Dendritic cell treated with granulocyte-macrophage colony-stimulating factor and Interleukin-4, amounts not matched to agents 40 ng/mL and 50 ng/mL, for 4 days (primary cell): ENCODE measurements around the gene SH3D19.

Source experiments
- H3K27ac Mint-ChIP-seq: one replicate; pipeline ENCODE4 v1.8.0; 2022; ENCODE audit warnings: mild to moderate bottlenecking, mixed read lengths
- H3K27me3 Mint-ChIP-seq: one replicate; pipeline ENCODE4 v1.8.0; 2022; ENCODE audit warnings: mild to moderate bottlenecking, mixed read lengths
- H3K36me3 Mint-ChIP-seq: one replicate; pipeline ENCODE4 v1.8.0; 2022; ENCODE audit warnings: low read depth, mixed read lengths
- H3K4me1 Mint-ChIP-seq: one replicate; pipeline ENCODE4 v1.8.0; 2022; ENCODE audit warnings: low read depth, mixed read lengths
- H3K4me3 Mint-ChIP-seq: one replicate; pipeline ENCODE4 v1.8.0; 2022; ENCODE audit warnings: mild to moderate bottlenecking, moderate library complexity, mixed read lengths
- H3K9me3 Mint-ChIP-seq: one replicate; pipeline ENCODE4 v1.8.0; 2022; ENCODE audit warnings: mixed read lengths
- intact Hi-C: fragments of 100-400 bp; cut with micrococcal nuclease; formaldehyde crosslinking; loops from one replicate; pipeline ENCODE4 v1.15.0; 2022

The SH3D19 gene

GRCh38 chr4:151219091-151219490 is 106.3 kb downstream of the SH3D19 start:
- Mint-ChIP-seq H3K9me3 (no peaks in the 10 kb centered on the region), H3K27me3 (no peaks in the 10 kb centered on the region), H3K4me1 (no peaks in the 10 kb centered on the region), H3K27ac (no peak overlapping the region), H3K4me3 (no peak overlapping the region), H3K36me3 (no peaks in the 10 kb centered on the region)
- intact Hi-C loops = no loop called here

- no peaks in the 10 kb centered on the region for H3K4me1 Mint-ChIP-seq
- H3K27ac Mint-ChIP-seq = no peak overlapping the region
- no peaks in the 10 kb centered on the region for H3K9me3 Mint-ChIP-seq
- H3K36me3 Mint-ChIP-seq = no peaks in the 10 kb centered on the region
- no peak overlapping the region for H3K4me3 Mint-ChIP-seq
- no peaks in the 10 kb centered on the region for H3K27me3 Mint-ChIP-seq
- intact Hi-C loops = no loop called here
Observed at GRCh38 chr4:151218343-151218742, 107.1 kb downstream of the SH3D19 start.

GRCh38 chr4:151217326-151217725 is 108.1 kb downstream of the SH3D19 start:
- intact Hi-C loops = no loop called here
- H3K27me3 Mint-ChIP-seq = no peaks in the 10 kb centered on the region
- no peaks in the 10 kb centered on the region for H3K36me3 Mint-ChIP-seq
- H3K9me3 Mint-ChIP-seq = no peaks in the 10 kb centered on the region
- no peak overlapping the region for H3K27ac Mint-ChIP-seq
- no peaks in the 10 kb centered on the region for H3K4me1 Mint-ChIP-seq
- H3K4me3 Mint-ChIP-seq = no peak overlapping the region

GRCh38 chr4:151215295-151215694 is 110.1 kb downstream of the SH3D19 start:
- intact Hi-C loops = no loop called here
- Mint-ChIP-seq H3K27me3 (no peaks in the 10 kb centered on the region), H3K36me3 (no peaks in the 10 kb centered on the region), H3K9me3 (no peaks in the 10 kb centered on the region), H3K4me1 (no peaks in the 10 kb centered on the region), H3K27ac (no peak overlapping the region), H3K4me3 (no peak overlapping the region)

- H3K4me1 Mint-ChIP-seq = no peaks in the 10 kb centered on the region
Observed at GRCh38 chr4:151207868-151208267, 117.5 kb downstream of the SH3D19 start.

GRCh38 chr4:151207186-151207585 is 118.2 kb downstream of the SH3D19 start:
- Mint-ChIP-seq H3K27me3 (no peaks in the 10 kb centered on the region), H3K4me3 (no peak overlapping the region), H3K27ac (no peak overlapping the region), H3K4me1 (no peaks in the 10 kb centered on the region), H3K9me3 (no peaks in the 10 kb centered on the region), H3K36me3 (no peaks in the 10 kb centered on the region)
- intact Hi-C loops = no loop called here

More at GRCh38 chr4:151207868-151208267, 117.5 kb downstream of the SH3D19 start:
- Mint-ChIP-seq H3K27ac (no peak overlapping the region), H3K36me3 (no peaks in the 10 kb centered on the region), H3K27me3 (no peaks in the 10 kb centered on the region), H3K4me3 (no peak overlapping the region), H3K9me3 (no peaks in the 10 kb centered on the region)
- intact Hi-C loops = no loop called here

- Mint-ChIP-seq H3K36me3 (no peaks in the 10 kb centered on the region), H3K4me1 (no peaks in the 10 kb centered on the region), H3K4me3 (no peak overlapping the region), H3K27me3 (no peaks in the 10 kb centered on the region), H3K27ac (no peak overlapping the region), H3K9me3 (no peaks in the 10 kb centered on the region)
- intact Hi-C loops = no loop called here
Observed at GRCh38 chr4:151206241-151207005, 119.0 kb downstream of the SH3D19 start.

- Mint-ChIP-seq H3K4me1 (no peaks in the 10 kb centered on the region), H3K27me3 (no peaks in the 10 kb centered on the region), H3K36me3 (no peaks in the 10 kb centered on the region), H3K27ac (no peak overlapping the region), H3K4me3 (no peak overlapping the region), H3K9me3 (no peaks in the 10 kb centered on the region)
- intact Hi-C loops = no loop called here
Observed at GRCh38 chr4:151205722-151206121, 119.7 kb downstream of the SH3D19 start.

GRCh38 chr4:151204925-151205524 is 120.4 kb downstream of the SH3D19 start:
- Mint-ChIP-seq H3K4me3 (no peak overlapping the region), H3K27ac (no peak overlapping the region), H3K27me3 (no peaks in the 10 kb centered on the region), H3K4me1 (no peaks in the 10 kb centered on the region), H3K9me3 (no peaks in the 10 kb centered on the region), H3K36me3 (no peaks in the 10 kb centered on the region)
- intact Hi-C loops = no loop called here

GRCh38 chr4:151202851-151203455 is 122.5 kb downstream of the SH3D19 start:
- no peaks in the 10 kb centered on the region for H3K36me3 Mint-ChIP-seq
- no peaks in the 10 kb centered on the region for H3K9me3 Mint-ChIP-seq
- H3K4me1 Mint-ChIP-seq = no peaks in the 10 kb centered on the region
- intact Hi-C loops = no loop called here
- H3K27me3 Mint-ChIP-seq = no peaks in the 10 kb centered on the region
- H3K27ac Mint-ChIP-seq = no peak overlapping the region
- H3K4me3 Mint-ChIP-seq = no peak overlapping the region

- no peaks in the 10 kb centered on the region for H3K9me3 Mint-ChIP-seq
- no peak overlapping the region for H3K4me3 Mint-ChIP-seq
- intact Hi-C loops = no loop called here
- no peaks in the 10 kb centered on the region for H3K4me1 Mint-ChIP-seq
- H3K36me3 Mint-ChIP-seq = no peaks in the 10 kb centered on the region
- H3K27me3 Mint-ChIP-seq = no peaks in the 10 kb centered on the region
- H3K27ac Mint-ChIP-seq = no peak overlapping the region
Observed at GRCh38 chr4:151202381-151202780, 123.0 kb downstream of the SH3D19 start.

- Mint-ChIP-seq H3K9me3 (no peaks in the 10 kb centered on the region), H3K27ac (no peak overlapping the region), H3K36me3 (no peaks in the 10 kb centered on the region), H3K4me3 (no peak overlapping the region), H3K4me1 (no peaks in the 10 kb centered on the region), H3K27me3 (no peaks in the 10 kb centered on the region)
- intact Hi-C loops = no loop called here
Observed at GRCh38 chr4:151199319-151200190, 125.8 kb downstream of the SH3D19 start.

- Mint-ChIP-seq H3K4me3 (no peak overlapping the region), H3K27me3 (no peaks in the 10 kb centered on the region), H3K9me3 (no peaks in the 10 kb centered on the region), H3K27ac (no peak overlapping the region), H3K36me3 (no peaks in the 10 kb centered on the region), H3K4me1 (no peaks in the 10 kb centered on the region)
- intact Hi-C loops = no loop called here
Observed at GRCh38 chr4:151198748-151199147, 126.7 kb downstream of the SH3D19 start.

- intact Hi-C loops = no loop called here
- no peaks in the 10 kb centered on the region for H3K36me3 Mint-ChIP-seq
- H3K4me3 Mint-ChIP-seq = no peak overlapping the region
- H3K4me1 Mint-ChIP-seq = no peaks in the 10 kb centered on the region
- no peak overlapping the region for H3K27ac Mint-ChIP-seq
- H3K27me3 Mint-ChIP-seq = no peaks in the 10 kb centered on the region
- H3K9me3 Mint-ChIP-seq = no peaks in the 10 kb centered on the region
Observed at GRCh38 chr4:151197247-151197646, 128.2 kb downstream of the SH3D19 start.
